BJ (cell line): ENCODE measurements around the gene SF3B2. TPM values are rescaled to one million over a fixed set of nuclear protein-coding genes. Genes with fewer than 3 reads are reported as not detected.

Source experiments
- CTCF ChIA-PET: fragments of 350-600 bp; formaldehyde crosslinking; extraction: SDS; loops from one replicate; lab custom pipeline; 2021; ENCODE audit warnings: antibody characterized with exemption, inconsistent platforms; lab: Yijun Ruan, JAX
- POLR2A ChIA-PET: fragments of 300-600 bp; sonication (Branson Sonifier 250); formaldehyde crosslinking; extraction: SDS; loops from one replicate; lab custom pipeline; 2021; ENCODE audit warnings: antibody characterized with exemption; lab: Charles Lee
- DNase-seq: peaks from one replicate; pipeline ENCODE4 v3.0.0-alpha.2; 2011; ENCODE audit warnings: low read depth
- H3K27me3 ChIP-seq: 2 replicates; pipeline ENCODE4 v1.6.0; 2011; ENCODE audit warnings: low read length; ENCODE audit not compliant: control insufficient read depth, insufficient read depth
- H3K36me3 ChIP-seq: 2 replicates; pipeline ENCODE4 v1.5.1; 2011; ENCODE audit warnings: low read length; ENCODE audit not compliant: control insufficient read depth, insufficient read depth
- H3K4me3 ChIP-seq: 2 replicates; pipeline ENCODE4 v1.5.1; 2011; ENCODE audit warnings: low read depth, mild to moderate bottlenecking, control low read depth, low read length
- CTCF ChIP-seq: IDR thresholded peaks from 2 replicates; pipeline ENCODE4 v1.5.1; 2011; ENCODE audit warnings: low read depth, mild to moderate bottlenecking, control low read depth, inconsistent platforms, low read length, moderate library complexity; ENCODE audit not compliant: insufficient read depth
- polyA plus RNA-seq: library from polyadenylated mRNA; depleted of rRNA; stranded (reverse); fragments of >200 nt; gene quantifications from 2 replicates; pipeline ENCODE4 v1.2.3, GENCODE V29; 2011

SF3B2 gene
- polyA plus RNA-seq, 1 experiment: 82.7 TPM

GRCh38 chr11:66014804-66015453 lies 37.2 kb upstream of the SF3B2 start:
- no peak for TF ChIP-seq CTCF
- CTCF ChIA-PET: interaction anchor here (0.7 to 1.2 kb wide), 4 partner anchors 11 to 295 kb away, joined by 3 to 4 read pairs (median 3); partner anchors contain the start of genes CATSPER1 and RNASEH2C
- no peak for DNase-seq
- Histone ChIP-seq H3K36me3 (no peaks in the 10 kb centered on the region), H3K27me3 (no peaks in the 10 kb centered on the region), H3K4me3 (no peak overlapping the region)
- POLR2A ChIA-PET: no interaction called here

GRCh38 chr11:66015454-66015881 lies 36.7 kb upstream of the SF3B2 start:
- POLR2A ChIA-PET: no interaction called here
- Histone ChIP-seq H3K27me3 (no peaks in the 10 kb centered on the region), H3K36me3 (no peaks in the 10 kb centered on the region), H3K4me3 (no peak overlapping the region)
- no peak for DNase-seq
- no peak for TF ChIP-seq CTCF
- CTCF ChIA-PET: interaction anchor here (0.7 to 1.2 kb wide), 4 partner anchors 11 to 295 kb away, joined by 3 to 4 read pairs (median 3); partner anchors contain the start of genes CATSPER1 and RNASEH2C

- CTCF ChIA-PET: interaction anchor here (0.7 to 1.2 kb wide), 3 partner anchors 20 to 296 kb away, joined by 3 to 4 read pairs (median 3); partner anchors contain the start of gene RNASEH2C
- no peak for TF ChIP-seq CTCF
- Histone ChIP-seq H3K36me3 (no peaks in the 10 kb centered on the region), H3K27me3 (no peaks in the 10 kb centered on the region), H3K4me3 (no peak overlapping the region)
- DNase-seq: no peak
- POLR2A ChIA-PET: no interaction called here
Observed at GRCh38 chr11:66015936-66016792, 36.0 kb upstream of the SF3B2 start.

- H3K27me3 ChIP-seq: no peaks in the 10 kb centered on the region
- CTCF ChIA-PET: no interaction called here
- H3K36me3 ChIP-seq: no peaks in the 10 kb centered on the region
- H3K4me3 ChIP-seq: no peak overlapping the region
- no peak for DNase-seq
- POLR2A ChIA-PET: no interaction called here
- TF ChIP-seq CTCF: no peak
Observed at GRCh38 chr11:66016793-66017177, 35.4 kb upstream of the SF3B2 start.

- ChIA-PET CTCF (interaction anchor here (1.2 kb wide), 1 partner anchor 52 kb away, joined by 5 read pairs; no protein-coding TSS in a partner anchor), POLR2A (no interaction called here)
- no peak for DNase-seq
Observed at GRCh38 chr11:66017321-66017720, 34.8 kb upstream of the SF3B2 start.

More at GRCh38 chr11:66017321-66017720, 34.8 kb upstream of the SF3B2 start:
- H3K4me3 ChIP-seq: no peak overlapping the region
- TF ChIP-seq CTCF: no peak
- no peaks in the 10 kb centered on the region for H3K27me3 ChIP-seq
- H3K36me3 ChIP-seq: no peaks in the 10 kb centered on the region
